HepG2 (cell line): ENCODE measurements around the gene STK10. TPM values are rescaled to one million over a fixed set of nuclear protein-coding genes. Genes with fewer than 3 reads are reported as not detected.

Experiments used
- ATAC-seq: fragments of 200-7000 bp; cut with Tn5 transposase; 3 replicates; pipeline ENCODE4 v1.9.1; 2020; ENCODE audit warnings: mild to moderate bottlenecking, moderate library complexity
- BruUV-seq: library from RNA; stranded (reverse); fragments of 400-500 nt; replicated peaks from 2 replicates; lab custom pipeline; 2021; lab: Mats Ljungman, UMichigan
- CTCF ChIA-PET: fragments of 300-600 bp; formaldehyde crosslinking; extraction: SDS; loops from one replicate; lab custom pipeline; 2021; ENCODE audit warnings: low total read pairs, inconsistent platforms, low intra/inter-chr PET ratio; lab: Yijun Ruan, JAX
- POLR2A ChIA-PET: fragments of 350-600 bp; sonication (Branson Sonifier 250); formaldehyde crosslinking; loops from one replicate; lab custom pipeline; 2020; ENCODE audit warnings: antibody characterized with exemption, inconsistent platforms; lab: Yijun Ruan, JAX
- DNase-seq: peaks from one replicate; pipeline ENCODE4 v3.0.0-alpha.2; 2015; ENCODE audit warnings: low spot score
- FAIRE-seq: peaks from 3 replicates; lab custom pipeline; 2011; peaks lifted over from hg19 to GRCh38; lab: Jason Lieb, UNC
- H2AFZ ChIP-seq: one replicate; pipeline ENCODE4 v1.6.1; 2011; ENCODE audit warnings: low read length, inconsistent platforms
- H3K27ac ChIP-seq: fragments of 300-600 bp; 3 replicates; pipeline ENCODE4 v1.8.0; 2011; ENCODE audit warnings: mixed run types, mild to moderate bottlenecking, mixed read lengths, low read length, inconsistent platforms; ENCODE audit not compliant: insufficient read depth; ENCODE audit errors: extremely low read length
- H3K27me3 ChIP-seq, 2 experiments: fragments of 200-600 bp in 1 of 2; 2 replicates in 1 of 2; 3 replicates in 1 of 2; pipeline versions ENCODE4 v1.6.0 to v1.8.0; 2011; ENCODE audit warnings: low read length in 2 of 2, mild to moderate bottlenecking in 2 of 2, moderate library complexity in 2 of 2, inconsistent platforms in 1 of 2; ENCODE audit not compliant: insufficient read depth in 2 of 2, control insufficient read depth in 1 of 2
- H3K36me3 ChIP-seq, 2 experiments: fragments of 200-600 bp in 1 of 2; replicated peaks in 1 of 2; 2 replicates in 1 of 2; 3 replicates in 1 of 2; pipeline versions ENCODE4 v1.5.1 to v1.8.0; 2011; ENCODE audit warnings: low read length in 2 of 2, inconsistent platforms in 1 of 2; ENCODE audit not compliant: insufficient read depth in 2 of 2, control insufficient read depth in 1 of 2
- H3K4me1 ChIP-seq: 2 replicates; pipeline ENCODE4 v1.5.1; 2012; ENCODE audit warnings: low read length, inconsistent platforms; ENCODE audit not compliant: insufficient read depth
- H3K4me2 ChIP-seq: 2 replicates; pipeline ENCODE4 v1.6.0; 2011; ENCODE audit warnings: low read depth, low read length, inconsistent platforms
- H3K4me3 ChIP-seq, 3 experiments: fragments of 200-600 bp in 1 of 3; sonication (generic), shearing (Covaris generic) in 1 of 3; replicated peaks in 1 of 3; 2 replicates each; pipeline ENCODE4 v1.5.1; 2011 to 2016; ENCODE audit warnings: low read length in 3 of 3, inconsistent platforms in 2 of 3, low read depth in 2 of 3, mild to moderate bottlenecking in 2 of 3, control low read depth in 1 of 3, mixed read lengths in 1 of 3; ENCODE audit not compliant: insufficient read depth in 1 of 3
- H3K79me2 ChIP-seq: one replicate; pipeline ENCODE4 v1.6.1; 2011; ENCODE audit warnings: low read length, inconsistent platforms; ENCODE audit not compliant: insufficient read depth
- H3K9ac ChIP-seq: 2 replicates; pipeline ENCODE4 v1.6.0; 2011; ENCODE audit warnings: mild to moderate bottlenecking, low read depth, low read length, inconsistent platforms; ENCODE audit not compliant: insufficient read depth
- H3K9me3 ChIP-seq: 2 replicates; pipeline ENCODE4 v1.5.1; 2012; ENCODE audit warnings: mild to moderate bottlenecking, low read length
- H4K20me1 ChIP-seq: 2 replicates; pipeline ENCODE4 v1.6.0; 2011; ENCODE audit warnings: inconsistent platforms, mild to moderate bottlenecking, low read length, moderate library complexity; ENCODE audit not compliant: insufficient read depth
- AGO2 ChIP-seq: fragments of 200-400 bp; formaldehyde crosslinking; optimal IDR thresholded peaks from 2 replicates; pipeline ENCODE3; 2017; ENCODE audit warnings: mild to moderate bottlenecking, low read depth, low read length, moderate library complexity
- ATF7 ChIP-seq, 2 experiments: fragments of 450-650 bp in 1 of 2; sonication (generic) in 1 of 2; formaldehyde crosslinking in 1 of 2; IDR thresholded peaks; 2 replicates each; pipeline versions ENCODE4 v1.4.0 to v1.6.1; 2016 to 2020; ENCODE audit warnings: antibody characterized with exemption in 1 of 2, mild to moderate bottlenecking in 1 of 2, missing genetic modification reagents in 1 of 2
- GABPB1 ChIP-seq: IDR thresholded peaks from 2 replicates; pipeline ENCODE4 v1.6.1; 2016; ENCODE audit warnings: mild to moderate bottlenecking, missing genetic modification reagents, moderate library complexity, missing compliant biosample characterization
- MED1 ChIP-seq: sonication (generic); formaldehyde crosslinking; IDR thresholded peaks from 2 replicates; pipeline ENCODE4 v1.4.0; 2020; ENCODE audit warnings: missing genetic modification reagents
- MEIS2 ChIP-seq: sonication (generic); formaldehyde crosslinking; IDR thresholded peaks from 2 replicates; pipeline ENCODE4 v1.9.0; 2021; ENCODE audit warnings: mild to moderate bottlenecking, missing genetic modification reagents
- MXI1 ChIP-seq: IDR thresholded peaks from 3 replicates; pipeline ENCODE4 v1.6.1; 2012; ENCODE audit warnings: low read depth, low read length, inconsistent platforms, borderline replicate concordance
- PATZ1 ChIP-seq: sonication (generic); formaldehyde crosslinking; IDR thresholded peaks from 2 replicates; pipeline ENCODE4 v1.4.0; 2020; ENCODE audit warnings: missing genetic modification reagents
- PITX1 ChIP-seq: sonication (generic); formaldehyde crosslinking; IDR thresholded peaks from 2 replicates; pipeline ENCODE4 v1.5.1; 2020; ENCODE audit warnings: mild to moderate bottlenecking, missing genetic modification reagents
- RXRA ChIP-seq: sonication (generic); formaldehyde crosslinking; IDR thresholded peaks from 2 replicates; pipeline ENCODE4 v1.5.1; 2020; ENCODE audit warnings: missing genetic modification reagents
- ZBTB38 ChIP-seq: sonication (generic); formaldehyde crosslinking; IDR thresholded peaks from 2 replicates; pipeline ENCODE4 v1.5.1; 2020; ENCODE audit warnings: mild to moderate bottlenecking, missing genetic modification reagents
- ZBTB7A ChIP-seq: sonication (generic); formaldehyde crosslinking; IDR thresholded peaks from 2 replicates; pipeline ENCODE4 v1.8.0; 2022; ENCODE audit warnings: mild to moderate bottlenecking, missing genetic modification reagents
- WGBS: methylation state at CpG from one replicate; pipeline ENCODE4 v1.1.6; 2017; ENCODE audit warnings: low lambda C conversion rate; 5-methylcytosine and 5-hydroxymethylcytosine counted together
- in situ Hi-C: cut with HindIII; loops from 2 replicates; pipeline ENCODE4 v1.10.0; 2017; ENCODE audit warnings: low pct_unique_long_range_greater_than_20kb; ENCODE audit not compliant: extremely low pct_ligation_motif_present
- intact Hi-C: fragments of 100-400 bp; cut with micrococcal nuclease; formaldehyde crosslinking; loops from one replicate; pipeline ENCODE4 v1.10.0; 2022; ENCODE audit not compliant: unreplicated experiment
- polyA plus RNA-seq, 8 experiments: library from polyadenylated mRNA; depleted of rRNA in 3 of 8; stranded (reverse) in 7 of 8; unstranded in 1 of 8; fragments of >200 nt; fragmentation: Illumina TruSeq in 4 of 8; extraction: Trizol in 4 of 8; gene quantifications; 2 replicates each; pipeline versions ENCODE4 v1.2.1 to v1.2.3, GENCODE V29; 2011 to 2016; ENCODE audit warnings: low read depth in 4 of 8, missing spikeins in 1 of 8, mixed read lengths in 1 of 8; ENCODE audit not compliant: insufficient read depth in 1 of 8
- total RNA-seq, 5 experiments: library from RNA; depleted of rRNA; stranded (reverse); fragments of >200 nt; fragmentation: Illumina TruSeq; extraction: Trizol; gene quantifications; 2 replicates each; pipeline ENCODE4 v1.2.3, GENCODE V29; 2016; ENCODE audit warnings: low read depth in 1 of 5
- TF ChIP-seq, protein P1 (sequence below): IDR thresholded peaks from 2 replicates; pipeline ENCODE4 v1.6.1; 2016; ENCODE audit warnings: low read depth, borderline replicate concordance
- TF ChIP-seq, protein P2 (sequence below): sonication (generic); formaldehyde crosslinking; IDR thresholded peaks from 2 replicates; pipeline ENCODE4 v1.5.1; 2020; ENCODE audit warnings: mild to moderate bottlenecking, missing genetic modification reagents, borderline replicate concordance
- TF ChIP-seq, protein P3 (sequence below): sonication (generic); formaldehyde crosslinking; IDR thresholded peaks from 2 replicates; pipeline ENCODE4 v1.4.0; 2020; ENCODE audit warnings: low read depth, mild to moderate bottlenecking, missing genetic modification reagents

The STK10 gene
- total and polyA plus RNA-seq, 2 of the 13 experiments (the other 11 are each of a cell fraction or from before 2014, with no cell fraction given) = 7.0 to 7.2 TPM

- Histone ChIP-seq H3K4me1 (peaks cover 46% of the 10 kb centered on the region), H3K4me3 (peak overlapping the region; percentile 35 to 68 (median 55)), H3K9ac (peak overlapping the region; percentile 56), H4K20me1 (no peaks in the 10 kb centered on the region), H3K36me3 (no peaks in the 10 kb centered on the region), H3K79me2 (no peaks in the 10 kb centered on the region), H3K9me3 (no peaks in the 10 kb centered on the region), H2AFZ (no peak overlapping the region), H3K27me3 (no peaks in the 10 kb centered on the region), H3K4me2 (peak overlapping the region; percentile 94), H3K27ac (peak overlapping the region; percentile 77)
- peak; percentile 85 for ATAC-seq
- peak; percentile 58 for DNase-seq
- in situ Hi-C loops = no loop called here
- POLR2A ChIA-PET = interaction anchor here (0.6 to 4.9 kb wide), 9 partner anchors 10 to 560 kb away, joined by 3 to 65 read pairs (median 4); partner anchors contain the start of genes FBXW11 and STK10
- CTCF ChIA-PET = no interaction called here
- no TSS peak for BruUV-seq
- FAIRE-seq = no peak
- no CpG with 5 or more reads among the region's 13 CpGs for WGBS
- intact Hi-C loops = loop anchor here (1.0 to 2.0 kb wide), 2 partner anchors 10 to 24 kb away; partner anchors contain the start of gene STK10
- TF ChIP-seq, protein P1, sequence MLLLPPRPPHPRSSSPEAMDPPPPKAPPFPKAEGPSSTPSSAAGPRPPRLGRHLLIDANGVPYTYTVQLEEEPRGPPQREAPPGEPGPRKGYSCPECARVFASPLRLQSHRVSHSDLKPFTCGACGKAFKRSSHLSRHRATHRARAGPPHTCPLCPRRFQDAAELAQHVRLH (CRISPR knock-in tag) = peak; percentile 30; the same call in 1 of the 2 replicates
- TF ChIP-seq MXI1 (0 out of 3 replicates have a peak, but pooled peaks have one; percentile 11), RXRA (CRISPR knock-in tag) (peak; percentile 79), ATF7 (IDR thresholded peaks at IDR 0.05) (no peak), ATF7 (CRISPR knock-in tag; IDR thresholded peaks at IDR 0.05) (no peak), AGO2 (peak; percentile 46), ZBTB38 (CRISPR knock-in tag) (0 out of 2 replicates have a peak, but pooled peaks have one; percentile 44), MEIS2 (peak; percentile 35; the same call in 1 of the 2 replicates), PITX1 (CRISPR knock-in tag) (peak; percentile 47; the same call in 1 of the 2 replicates), GABPB1 (CRISPR knock-in tag) (peak; percentile 39; the same call in 1 of the 2 replicates), MED1 (CRISPR knock-in tag) (peak; percentile 41; the same call in 1 of the 2 replicates), ZBTB7A (peak; percentile 58; the same call in 1 of the 2 replicates), PATZ1 (CRISPR knock-in tag) (peak; percentile 85)
- TF ChIP-seq, protein P2, sequence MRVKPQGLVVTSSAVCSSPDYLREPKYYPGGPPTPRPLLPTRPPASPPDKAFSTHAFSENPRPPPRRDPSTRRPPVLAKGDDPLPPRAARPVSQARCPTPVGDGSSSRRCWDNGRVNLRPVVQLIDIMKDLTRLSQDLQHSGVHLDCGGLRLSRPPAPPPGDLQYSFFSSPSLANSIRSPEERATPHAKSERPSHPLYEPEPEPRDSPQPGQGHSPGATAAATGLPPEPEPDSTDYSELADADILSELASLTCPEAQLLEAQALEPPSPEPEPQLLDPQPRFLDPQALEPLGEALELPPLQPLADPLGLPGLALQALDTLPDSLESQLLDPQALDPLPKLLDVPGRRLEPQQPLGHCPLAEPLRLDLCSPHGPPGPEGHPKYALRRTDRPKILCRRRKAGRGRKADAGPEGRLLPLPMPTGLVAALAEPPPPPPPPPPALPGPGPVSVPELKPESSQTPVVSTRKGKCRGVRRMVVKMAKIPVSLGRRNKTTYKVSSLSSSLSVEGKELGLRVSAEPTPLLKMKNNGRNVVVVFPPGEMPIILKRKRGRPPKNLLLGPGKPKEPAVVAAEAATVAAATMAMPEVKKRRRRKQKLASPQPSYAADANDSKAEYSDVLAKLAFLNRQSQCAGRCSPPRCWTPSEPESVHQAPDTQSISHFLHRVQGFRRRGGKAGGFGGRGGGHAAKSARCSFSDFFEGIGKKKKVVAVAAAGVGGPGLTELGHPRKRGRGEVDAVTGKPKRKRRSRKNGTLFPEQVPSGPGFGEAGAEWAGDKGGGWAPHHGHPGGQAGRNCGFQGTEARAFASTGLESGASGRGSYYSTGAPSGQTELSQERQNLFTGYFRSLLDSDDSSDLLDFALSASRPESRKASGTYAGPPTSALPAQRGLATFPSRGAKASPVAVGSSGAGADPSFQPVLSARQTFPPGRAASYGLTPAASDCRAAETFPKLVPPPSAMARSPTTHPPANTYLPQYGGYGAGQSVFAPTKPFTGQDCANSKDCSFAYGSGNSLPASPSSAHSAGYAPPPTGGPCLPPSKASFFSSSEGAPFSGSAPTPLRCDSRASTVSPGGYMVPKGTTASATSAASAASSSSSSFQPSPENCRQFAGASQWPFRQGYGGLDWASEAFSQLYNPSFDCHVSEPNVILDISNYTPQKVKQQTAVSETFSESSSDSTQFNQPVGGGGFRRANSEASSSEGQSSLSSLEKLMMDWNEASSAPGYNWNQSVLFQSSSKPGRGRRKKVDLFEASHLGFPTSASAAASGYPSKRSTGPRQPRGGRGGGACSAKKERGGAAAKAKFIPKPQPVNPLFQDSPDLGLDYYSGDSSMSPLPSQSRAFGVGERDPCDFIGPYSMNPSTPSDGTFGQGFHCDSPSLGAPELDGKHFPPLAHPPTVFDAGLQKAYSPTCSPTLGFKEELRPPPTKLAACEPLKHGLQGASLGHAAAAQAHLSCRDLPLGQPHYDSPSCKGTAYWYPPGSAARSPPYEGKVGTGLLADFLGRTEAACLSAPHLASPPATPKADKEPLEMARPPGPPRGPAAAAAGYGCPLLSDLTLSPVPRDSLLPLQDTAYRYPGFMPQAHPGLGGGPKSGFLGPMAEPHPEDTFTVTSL = 0 out of 2 replicates have a peak, but pooled peaks have one; percentile 40
- TF ChIP-seq, protein P3, sequence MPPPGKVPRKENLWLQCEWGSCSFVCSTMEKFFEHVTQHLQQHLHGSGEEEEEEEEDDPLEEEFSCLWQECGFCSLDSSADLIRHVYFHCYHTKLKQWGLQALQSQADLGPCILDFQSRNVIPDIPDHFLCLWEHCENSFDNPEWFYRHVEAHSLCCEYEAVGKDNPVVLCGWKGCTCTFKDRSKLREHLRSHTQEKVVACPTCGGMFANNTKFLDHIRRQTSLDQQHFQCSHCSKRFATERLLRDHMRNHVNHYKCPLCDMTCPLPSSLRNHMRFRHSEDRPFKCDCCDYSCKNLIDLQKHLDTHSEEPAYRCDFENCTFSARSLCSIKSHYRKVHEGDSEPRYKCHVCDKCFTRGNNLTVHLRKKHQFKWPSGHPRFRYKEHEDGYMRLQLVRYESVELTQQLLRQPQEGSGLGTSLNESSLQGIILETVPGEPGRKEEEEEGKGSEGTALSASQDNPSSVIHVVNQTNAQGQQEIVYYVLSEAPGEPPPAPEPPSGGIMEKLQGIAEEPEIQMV = no peak
Measured at GRCh38 chr5:172164769-172165212, 23.2 kb downstream of the STK10 start.
